HepG2 (cell line): ENCODE data around the gene PLOD2.

Experiments
- ARNT ChIP-seq: fragments of 450-650 bp; IDR thresholded peaks from 2 replicates; pipeline ENCODE4 v1.6.1; 2017
- TRIM22 ChIP-seq: fragments of 450-650 bp; IDR thresholded peaks from 2 replicates; pipeline ENCODE4 v1.6.1; 2017
- ZNF816 ChIP-seq: sonication (generic); formaldehyde crosslinking; IDR thresholded peaks from 2 replicates; pipeline ENCODE4 v1.8.0; 2022; ENCODE audit warnings: missing genetic modification reagents, mild to moderate bottlenecking, borderline replicate concordance

DNA sequence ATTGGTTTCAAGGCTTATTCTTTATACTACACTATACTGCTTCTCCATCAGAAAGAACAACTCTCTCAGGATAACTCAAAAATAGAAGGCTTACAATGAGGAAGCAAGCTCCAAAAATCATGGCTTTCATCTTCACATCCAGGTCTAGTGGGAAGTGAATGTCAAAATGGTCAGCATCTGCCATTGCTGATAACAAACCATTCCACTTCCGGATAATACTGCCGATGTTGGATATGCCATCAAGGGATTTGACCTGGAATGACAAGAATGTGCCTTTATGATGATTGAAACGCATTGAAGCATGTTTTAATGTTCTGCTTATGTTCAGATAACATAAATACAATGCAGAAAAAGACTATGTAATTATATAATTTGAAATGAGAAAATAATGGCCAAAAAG, 34.0 kb upstream of the PLOD2 start:
- TF ChIP-seq ZNF816 (CRISPR knock-in tag) = no peak
- TF ChIP-seq ARNT = no peak
- TF ChIP-seq TRIM22 = no peak
